Esophagus muscularis mucosa (tissue), 4 donors: ENCODE data around the gene NGEF. TPM values are rescaled to one million over a fixed set of nuclear protein-coding genes. Genes with fewer than 3 reads are reported as not detected.

ENCODE experiments used
- DNase-seq: peaks from one replicate; pipeline ENCODE4 v3.0.0-alpha.2; 2017; ENCODE audit errors: extremely low spot score
- H3K27ac ChIP-seq, 4 donors: fragments of 200-600 bp; sonication (generic); replicated peaks in 1 of 4; 1 replicate in 3 of 4; 2 replicates in 1 of 4; pipeline ENCODE4 v1.5.1; 2016 to 2019; ENCODE audit warnings: mild to moderate bottlenecking in 1 of 4
- H3K27me3 ChIP-seq, 4 donors: fragments of 200-600 bp; sonication (generic); one replicate each; pipeline versions ENCODE4 v1.5.1 to v1.6.0; 2016 to 2019
- H3K36me3 ChIP-seq, 4 donors: fragments of 200-600 bp; sonication (generic); one replicate each; pipeline ENCODE4 v1.5.1; 2016 to 2019
- H3K4me1 ChIP-seq, 4 donors: fragments of 200-600 bp; sonication (generic); one replicate each; pipeline ENCODE4 v1.5.1; 2016 to 2019
- H3K4me3 ChIP-seq, 4 donors: fragments of 200-600 bp; sonication (generic); 1 replicate in 2 of 4; 2 replicates in 2 of 4; pipeline ENCODE4 v1.5.1; 2016 to 2019; ENCODE audit warnings: mild to moderate bottlenecking in 4 of 4, moderate library complexity in 1 of 4
- H3K9me3 ChIP-seq, 4 donors: fragments of 200-600 bp; sonication (generic); 1 replicate in 3 of 4; 2 replicates in 1 of 4; pipeline ENCODE4 v1.5.1; 2016 to 2019
- CTCF ChIP-seq, 3 experiments: fragments of 200-600 bp in 2 of 3; fragments of 450-650 bp in 1 of 3; sonication (generic) in 2 of 3; IDR thresholded peaks; one replicate each; pipeline ENCODE4 v1.5.1; 2017 to 2019; ENCODE audit warnings: antibody characterized with exemption in 3 of 3, mild to moderate bottlenecking in 2 of 3, moderate library complexity in 1 of 3
- EP300 ChIP-seq: sonication (generic); formaldehyde crosslinking; IDR thresholded peaks from one replicate; pipeline ENCODE4 v1.6.1; 2017; ENCODE audit warnings: antibody characterized with exemption
- POLR2A ChIP-seq: fragments of 450-650 bp; IDR thresholded peaks from one replicate; pipeline ENCODE4 v1.6.1; 2017; ENCODE audit warnings: antibody characterized with exemption, moderate library complexity, mild to moderate bottlenecking, low read depth
- POLR2AphosphoS5 ChIP-seq, 2 donors: sonication (generic); formaldehyde crosslinking; IDR thresholded peaks; one replicate each; pipeline ENCODE4 v1.6.1; 2017; ENCODE audit warnings: antibody characterized with exemption in 2 of 2
- WGBS: methylation state at CpG from one replicate; pipeline ENCODE4 v1.1.5; 2018; 5-methylcytosine and 5-hydroxymethylcytosine counted together
- intact Hi-C: fragments of 100-400 bp; cut with DNase I; formaldehyde crosslinking; loops from one replicate; pipeline ENCODE4 v1.15.1; 2023
- total RNA-seq, 4 donors: library from RNA; depleted of rRNA; stranded (reverse); fragments of >200 nt; gene quantifications; one replicate each; pipeline versions ENCODE4 v1.1.0 to v1.2.1, GENCODE V29; 2016

The NGEF gene
- total RNA-seq, 4 donors from 2014 or later, result 0.33 to 0.98 (median 0.52) TPM; not detected in 1

- Histone ChIP-seq H3K36me3 (no peaks in the 10 kb centered on the region), H3K9me3 (no peaks in the 10 kb centered on the region), H3K4me3 (no peak overlapping the region), H3K27ac (no peak overlapping the region), H3K4me1 (peaks cover 4 to 18% (median 18%) of the 10 kb centered on the region in 4 donors), H3K27me3 (peaks cover 0 to 39% (median 13%) of the 10 kb centered on the region in 4 donors)
- DNase-seq, result no peak
- intact Hi-C loops, result no loop called here
- 87% methylated on average over 3 of the region's 16 CpGs for WGBS
- TF ChIP-seq POLR2AphosphoS5 (IDR thresholded peaks at IDR 0.05), result no peak
- TF ChIP-seq EP300, result no peak
- no peak for TF ChIP-seq CTCF (IDR thresholded peaks at IDR 0.05)
- TF ChIP-seq POLR2A, result no peak
Observed at GRCh38 chr2:232874677-232875223, 138.3 kb downstream of the NGEF start.

- Histone ChIP-seq H3K27ac (no peak overlapping the region), H3K27me3 (peaks cover 0 to 39% (median 13%) of the 10 kb centered on the region in 4 donors), H3K9me3 (no peaks in the 10 kb centered on the region), H3K4me1 (peaks cover 4 to 18% (median 18%) of the 10 kb centered on the region in 4 donors), H3K36me3 (no peaks in the 10 kb centered on the region), H3K4me3 (no peak overlapping the region)
- TF ChIP-seq CTCF (IDR thresholded peaks at IDR 0.05) (no peak), POLR2A (no peak), EP300 (no peak), POLR2AphosphoS5 (IDR thresholded peaks at IDR 0.05) (no peak)
- intact Hi-C loops, result no loop called here
- WGBS, result 77% methylated on average over 6 of the region's 6 CpGs
- no peak for DNase-seq
Observed at GRCh38 chr2:232873909-232874641, 139.0 kb downstream of the NGEF start.

- H3K4me1 ChIP-seq, result peaks cover 4 to 18% (median 18%) of the 10 kb centered on the region in 4 donors
- DNase-seq, result no peak
- H3K9me3 ChIP-seq, result no peaks in the 10 kb centered on the region
- no peak overlapping the region for H3K4me3 ChIP-seq
- 87% methylated on average over 3 of the region's 14 CpGs for WGBS
- no peak for TF ChIP-seq EP300
- no peak for TF ChIP-seq POLR2A
- no peak for TF ChIP-seq CTCF (IDR thresholded peaks at IDR 0.05)
- no peak for TF ChIP-seq POLR2AphosphoS5 (IDR thresholded peaks at IDR 0.05)
- peaks cover 0 to 39% (median 13%) of the 10 kb centered on the region in 4 donors for H3K27me3 ChIP-seq
- intact Hi-C loops, result no loop called here
- H3K27ac ChIP-seq, result no peak overlapping the region
- H3K36me3 ChIP-seq, result no peaks in the 10 kb centered on the region
Observed at GRCh38 chr2:232873292-232873908, 139.7 kb downstream of the NGEF start.

GRCh38 chr2:232872826-232873225 is 140.2 kb downstream of the NGEF start:
- no peak for DNase-seq
- Histone ChIP-seq H3K4me3 (no peak overlapping the region), H3K4me1 (peaks cover 4 to 18% (median 18%) of the 10 kb centered on the region in 4 donors), H3K36me3 (no peaks in the 10 kb centered on the region), H3K27me3 (peaks cover 0 to 33% (median 13%) of the 10 kb centered on the region in 4 donors), H3K9me3 (no peaks in the 10 kb centered on the region), H3K27ac (no peak overlapping the region)
- intact Hi-C loops, result no loop called here
- no peak for TF ChIP-seq POLR2AphosphoS5 (IDR thresholded peaks at IDR 0.05)
- TF ChIP-seq CTCF (IDR thresholded peaks at IDR 0.05), result no peak
- TF ChIP-seq POLR2A, result no peak
- no peak for TF ChIP-seq EP300
- WGBS, result 92% methylated on average over 5 of the region's 9 CpGs
